PC-9 (cell line): Measurements from ENCODE around the gene DNASE2.

ENCODE experiments used
- CTCF ChIP-seq: fragments of 200-600 bp; sonication (generic); conservative IDR thresholded peaks from 2 replicates; pipeline ENCODE4 v1.6.1; 2017; ENCODE audit warnings: mixed run types, antibody characterized with exemption, mild to moderate bottlenecking, moderate library complexity
- EZH2 ChIP-seq: fragments of 200-600 bp; sonication (generic); IDR thresholded peaks from 2 replicates; pipeline ENCODE4 v1.8.0; 2017; ENCODE audit warnings: antibody characterized with exemption, low read depth

GRCh38 chr19:12859546-12859945 is 21.7 kb downstream of the DNASE2 start:
- TF ChIP-seq CTCF, result no peak
- TF ChIP-seq EZH2, result no peak
